ENCODE results near the gene REG4.

DNA sequence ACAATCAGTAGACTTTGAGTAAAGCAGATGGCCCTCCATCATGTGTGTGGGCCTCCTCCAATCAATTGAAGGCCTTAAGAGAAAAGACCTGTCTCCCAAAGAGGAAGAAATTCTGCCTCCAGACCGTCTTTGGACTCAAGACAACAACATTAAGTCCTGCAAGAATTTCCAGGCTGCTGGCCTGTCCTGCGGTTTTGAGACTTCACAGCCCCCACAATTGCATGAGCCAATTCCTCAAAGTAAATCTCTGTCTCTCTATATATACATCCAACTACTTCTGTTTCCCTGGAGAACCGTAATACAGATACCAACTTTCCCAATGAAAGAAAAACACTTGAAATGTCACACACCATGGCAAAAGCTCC, 16.4 kb downstream of the REG4 start:
- TF ChIP-seq, protein P1, sequence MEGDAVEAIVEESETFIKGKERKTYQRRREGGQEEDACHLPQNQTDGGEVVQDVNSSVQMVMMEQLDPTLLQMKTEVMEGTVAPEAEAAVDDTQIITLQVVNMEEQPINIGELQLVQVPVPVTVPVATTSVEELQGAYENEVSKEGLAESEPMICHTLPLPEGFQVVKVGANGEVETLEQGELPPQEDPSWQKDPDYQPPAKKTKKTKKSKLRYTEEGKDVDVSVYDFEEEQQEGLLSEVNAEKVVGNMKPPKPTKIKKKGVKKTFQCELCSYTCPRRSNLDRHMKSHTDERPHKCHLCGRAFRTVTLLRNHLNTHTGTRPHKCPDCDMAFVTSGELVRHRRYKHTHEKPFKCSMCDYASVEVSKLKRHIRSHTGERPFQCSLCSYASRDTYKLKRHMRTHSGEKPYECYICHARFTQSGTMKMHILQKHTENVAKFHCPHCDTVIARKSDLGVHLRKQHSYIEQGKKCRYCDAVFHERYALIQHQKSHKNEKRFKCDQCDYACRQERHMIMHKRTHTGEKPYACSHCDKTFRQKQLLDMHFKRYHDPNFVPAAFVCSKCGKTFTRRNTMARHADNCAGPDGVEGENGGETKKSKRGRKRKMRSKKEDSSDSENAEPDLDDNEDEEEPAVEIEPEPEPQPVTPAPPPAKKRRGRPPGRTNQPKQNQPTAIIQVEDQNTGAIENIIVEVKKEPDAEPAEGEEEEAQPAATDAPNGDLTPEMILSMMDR (IDR thresholded peaks at IDR 0.05), result no peak
- TF ChIP-seq POLR2A (IDR thresholded peaks at IDR 0.05), result no peak
